ENCODE data around the gene LRRC2.
"Not testable (repeated sequence)": the region's sequence is repeated elsewhere in the genome, so short reads cannot be mapped to it uniquely, and the experiment has no call there.

Gene LRRC2

GRCh38 chr3:46538803-46539442 lies 27.2 kb downstream of the LRRC2 start:
- H3K4me3 ChIP-seq (replicated peaks; ENCODE audit: insufficient read depth, low read length), result no peak overlapping the region

DNA sequence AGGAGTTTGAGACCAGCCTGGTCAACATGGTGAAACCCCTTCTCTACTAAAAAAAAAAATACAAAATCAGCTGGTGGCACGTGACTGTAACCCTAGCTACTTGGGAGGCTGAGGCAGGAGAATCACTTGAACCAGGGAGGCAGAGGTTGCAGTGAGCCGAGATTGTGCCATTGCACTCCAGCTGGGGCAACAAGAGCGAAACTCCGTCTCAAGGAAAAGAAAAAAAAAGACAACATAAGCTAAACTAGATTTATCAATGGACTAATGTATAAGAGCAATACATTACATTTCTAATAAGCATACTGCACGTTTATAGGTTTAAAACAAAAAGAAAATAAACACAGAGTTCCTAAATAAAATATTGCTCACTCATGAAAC lies 27.7 kb downstream of the LRRC2 start:
- peak overlapping the region; percentile 54 for H3K27ac ChIP-seq (replicated peaks)
- H3K4me3 ChIP-seq (replicated peaks; ENCODE audit: insufficient read depth, low read length); DNase-seq (ENCODE audit: low read depth in 1 of 2, low spot score in 1 of 2); H3K27me3 ChIP-seq (ENCODE audit: insufficient read depth, poor library complexity, severe bottlenecking): not testable (repeated sequence)

More at GRCh38 chr3:46538803-46539442, 27.2 kb downstream of the LRRC2 start:
- peak; percentile 30 to 91 for DNase-seq (ENCODE audit: low read depth in 1 of 2, low spot score in 1 of 2)
- Histone ChIP-seq H3K27me3 (ENCODE audit: insufficient read depth, poor library complexity, severe bottlenecking) (no peaks in the 10 kb centered on the region), H3K27ac (replicated peaks) (peak overlapping the region; percentile 54)
- TF ChIP-seq, protein P1, sequence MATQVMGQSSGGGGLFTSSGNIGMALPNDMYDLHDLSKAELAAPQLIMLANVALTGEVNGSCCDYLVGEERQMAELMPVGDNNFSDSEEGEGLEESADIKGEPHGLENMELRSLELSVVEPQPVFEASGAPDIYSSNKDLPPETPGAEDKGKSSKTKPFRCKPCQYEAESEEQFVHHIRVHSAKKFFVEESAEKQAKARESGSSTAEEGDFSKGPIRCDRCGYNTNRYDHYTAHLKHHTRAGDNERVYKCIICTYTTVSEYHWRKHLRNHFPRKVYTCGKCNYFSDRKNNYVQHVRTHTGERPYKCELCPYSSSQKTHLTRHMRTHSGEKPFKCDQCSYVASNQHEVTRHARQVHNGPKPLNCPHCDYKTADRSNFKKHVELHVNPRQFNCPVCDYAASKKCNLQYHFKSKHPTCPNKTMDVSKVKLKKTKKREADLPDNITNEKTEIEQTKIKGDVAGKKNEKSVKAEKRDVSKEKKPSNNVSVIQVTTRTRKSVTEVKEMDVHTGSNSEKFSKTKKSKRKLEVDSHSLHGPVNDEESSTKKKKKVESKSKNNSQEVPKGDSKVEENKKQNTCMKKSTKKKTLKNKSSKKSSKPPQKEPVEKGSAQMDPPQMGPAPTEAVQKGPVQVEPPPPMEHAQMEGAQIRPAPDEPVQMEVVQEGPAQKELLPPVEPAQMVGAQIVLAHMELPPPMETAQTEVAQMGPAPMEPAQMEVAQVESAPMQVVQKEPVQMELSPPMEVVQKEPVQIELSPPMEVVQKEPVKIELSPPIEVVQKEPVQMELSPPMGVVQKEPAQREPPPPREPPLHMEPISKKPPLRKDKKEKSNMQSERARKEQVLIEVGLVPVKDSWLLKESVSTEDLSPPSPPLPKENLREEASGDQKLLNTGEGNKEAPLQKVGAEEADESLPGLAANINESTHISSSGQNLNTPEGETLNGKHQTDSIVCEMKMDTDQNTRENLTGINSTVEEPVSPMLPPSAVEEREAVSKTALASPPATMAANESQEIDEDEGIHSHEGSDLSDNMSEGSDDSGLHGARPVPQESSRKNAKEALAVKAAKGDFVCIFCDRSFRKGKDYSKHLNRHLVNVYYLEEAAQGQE (IDR thresholded peaks at IDR 0.05; ENCODE audit: insufficient replicate concordance, low read depth), result no peak
- TF ChIP-seq SPI1 (IDR thresholded peaks at IDR 0.05; ENCODE audit: borderline replicate concordance, low read depth) (peak; percentile 92), CTCF (IDR thresholded peaks at IDR 0.05; ENCODE audit: insufficient read depth, low read length) (no peak), GABPA (IDR thresholded peaks at IDR 0.05; ENCODE audit: low read depth) (peak; percentile 43), POLR2AphosphoS5 (IDR thresholded peaks at IDR 0.05; ENCODE audit: low read depth) (peak; percentile 34; the same call in 1 of the 2 replicates)

DNA sequence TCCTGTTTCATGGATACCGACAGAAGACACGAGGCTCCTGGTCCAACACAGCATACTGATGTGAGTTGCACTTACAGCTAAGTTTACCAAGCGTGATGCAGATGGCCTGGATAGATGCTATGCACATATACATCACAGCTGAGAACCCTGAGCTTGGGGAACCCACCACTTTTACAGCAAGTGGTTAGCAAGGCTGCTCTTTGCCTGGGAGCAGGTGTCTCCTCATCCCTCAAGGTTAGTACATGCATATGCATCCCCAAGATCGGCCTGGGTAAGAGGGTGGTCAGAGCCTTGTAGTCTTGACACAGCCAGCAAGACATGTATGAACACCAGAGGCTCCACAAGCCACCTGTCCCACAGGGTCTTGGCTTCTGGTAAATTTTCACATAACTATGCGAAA lies 28.3 kb downstream of the LRRC2 start:
- no peak for DNase-seq (ENCODE audit: low read depth in 1 of 2, low spot score in 1 of 2)
- TF ChIP-seq, protein P1 (IDR thresholded peaks at IDR 0.05; ENCODE audit: insufficient replicate concordance, low read depth), result no peak
- TF ChIP-seq SPI1 (IDR thresholded peaks at IDR 0.05; ENCODE audit: borderline replicate concordance, low read depth), result no peak
- no peak for TF ChIP-seq GABPA (IDR thresholded peaks at IDR 0.05; ENCODE audit: low read depth)
- no peak for TF ChIP-seq CTCF (IDR thresholded peaks at IDR 0.05; ENCODE audit: insufficient read depth, low read length)
- TF ChIP-seq POLR2AphosphoS5 (IDR thresholded peaks at IDR 0.05; ENCODE audit: low read depth), result no peak
- Histone ChIP-seq H3K27ac (replicated peaks) (no peak overlapping the region), H3K27me3 (ENCODE audit: insufficient read depth, poor library complexity, severe bottlenecking) (no peaks in the 10 kb centered on the region), H3K4me3 (replicated peaks; ENCODE audit: insufficient read depth, low read length) (no peak overlapping the region)

DNA sequence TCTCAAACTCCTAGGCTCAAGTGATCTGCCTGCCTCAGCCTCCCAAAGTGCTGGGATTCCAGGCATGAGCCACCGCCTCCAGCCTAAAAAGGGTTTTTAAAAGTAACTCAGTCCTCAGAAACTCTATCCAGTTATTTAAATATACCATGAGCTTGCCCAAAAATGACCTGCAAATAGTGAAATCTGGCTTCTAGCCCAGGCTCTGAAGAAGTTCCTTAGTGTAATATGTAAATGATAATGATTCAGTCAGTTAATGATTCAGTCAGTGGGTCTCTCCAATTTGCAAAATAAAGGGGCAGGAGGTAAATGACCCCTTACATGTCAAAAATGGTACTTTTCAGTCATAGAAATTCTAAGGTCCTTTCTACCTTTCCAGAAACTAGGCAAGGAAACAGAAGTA lies 28.8 kb downstream of the LRRC2 start:
- DNase-seq (ENCODE audit: low read depth in 1 of 2, low spot score in 1 of 2), result no peak
- Histone ChIP-seq H3K27ac (replicated peaks) (no peak overlapping the region), H3K4me3 (replicated peaks; ENCODE audit: insufficient read depth, low read length) (no peak overlapping the region)

More for the DNA sequence above, 28.8 kb downstream of the LRRC2 start:
- TF ChIP-seq SPI1 (IDR thresholded peaks at IDR 0.05; ENCODE audit: borderline replicate concordance, low read depth) (no peak), GABPA (IDR thresholded peaks at IDR 0.05; ENCODE audit: low read depth) (no peak), POLR2AphosphoS5 (IDR thresholded peaks at IDR 0.05; ENCODE audit: low read depth) (no peak), CTCF (IDR thresholded peaks at IDR 0.05; ENCODE audit: insufficient read depth, low read length) (no peak)
- TF ChIP-seq, protein P1 (IDR thresholded peaks at IDR 0.05; ENCODE audit: insufficient replicate concordance, low read depth), result no peak
- H3K27me3 ChIP-seq (ENCODE audit: insufficient read depth, poor library complexity, severe bottlenecking), result no peaks in the 10 kb centered on the region

Measured in HL-60 (cell line).